ENCODE data around the gene DESI1. TPM values are rescaled to one million over a fixed set of nuclear protein-coding genes. Genes with fewer than 3 reads are reported as not detected.
"Not testable (repeated sequence)": the region's sequence is repeated elsewhere in the genome, so short reads cannot be mapped to it uniquely, and the experiment has no call there.

DESI1 gene
- total RNA-seq, 1 experiment from 2014 or later: 38.2 TPM

GRCh38 chr22:41631615-41632014 lies 10.8 kb upstream of the DESI1 start:
- CTCF ChIA-PET; H3K36me3 ChIP-seq (ENCODE audit: control insufficient read depth, insufficient read depth, low read length); H3K9me3 ChIP-seq; POLR2A ChIA-PET; H3K4me3 Mint-ChIP-seq (ENCODE audit: unreplicated experiment); H3K4me1 Mint-ChIP-seq (ENCODE audit: low read depth, unreplicated experiment); H3K27me3 ChIP-seq (replicated peaks; ENCODE audit: control insufficient read depth, insufficient read depth, low read length); intact Hi-C loops (cut with micrococcal nuclease; ENCODE audit: unreplicated experiment); H3K4me3 ChIP-seq (ENCODE audit: low read depth, low read length); H3K4me1 ChIP-seq; H3K9me3 Mint-ChIP-seq (ENCODE audit: unreplicated experiment); DNase-seq; BruUV-seq (replicated peaks); H3K27me3 Mint-ChIP-seq (ENCODE audit: insufficient read depth, unreplicated experiment); H3K27ac Mint-ChIP-seq (ENCODE audit: unreplicated experiment): not testable (repeated sequence)
- peaks cover 92% of the 10 kb centered on the region for H3K36me3 Mint-ChIP-seq (ENCODE audit: insufficient read depth, unreplicated experiment)

GRCh38 chr22:41631115-41631514 lies 10.3 kb upstream of the DESI1 start:
- H3K4me1 ChIP-seq; H3K27me3 Mint-ChIP-seq (ENCODE audit: insufficient read depth, unreplicated experiment); POLR2A ChIA-PET; H3K4me3 Mint-ChIP-seq (ENCODE audit: unreplicated experiment); BruUV-seq (replicated peaks); H3K27ac Mint-ChIP-seq (ENCODE audit: unreplicated experiment); H3K36me3 ChIP-seq (ENCODE audit: control insufficient read depth, insufficient read depth, low read length); H3K9me3 Mint-ChIP-seq (ENCODE audit: unreplicated experiment); intact Hi-C loops (cut with micrococcal nuclease; ENCODE audit: unreplicated experiment); DNase-seq; H3K9me3 ChIP-seq; H3K4me1 Mint-ChIP-seq (ENCODE audit: low read depth, unreplicated experiment); H3K4me3 ChIP-seq (ENCODE audit: low read depth, low read length); CTCF ChIA-PET; H3K27me3 ChIP-seq (replicated peaks; ENCODE audit: control insufficient read depth, insufficient read depth, low read length): not testable (repeated sequence)
- H3K36me3 Mint-ChIP-seq (ENCODE audit: insufficient read depth, unreplicated experiment): peaks cover 90% of the 10 kb centered on the region

GRCh38 chr22:41625577-41625976 lies 4.7 kb upstream of the DESI1 start:
- peaks cover 3% of the 10 kb centered on the region; the same call in 1 of the 2 replicates for H3K4me1 ChIP-seq
- H3K27me3 ChIP-seq (replicated peaks; ENCODE audit: control insufficient read depth, insufficient read depth, low read length): no peaks in the 10 kb centered on the region
- H3K9me3 Mint-ChIP-seq (ENCODE audit: unreplicated experiment): no peaks in the 10 kb centered on the region
- H3K36me3 Mint-ChIP-seq (ENCODE audit: insufficient read depth, unreplicated experiment): peaks cover 98% of the 10 kb centered on the region
- POLR2A ChIA-PET: interaction anchor here (0.6 kb wide), 1 partner anchor 36 kb away, joined by 3 read pairs; the partner anchor contains the start of gene PMM1
- no peaks in the 10 kb centered on the region for H3K27me3 Mint-ChIP-seq (ENCODE audit: insufficient read depth, unreplicated experiment)
- no TSS peak for BruUV-seq (replicated peaks)
- H3K4me3 ChIP-seq (ENCODE audit: low read depth, low read length): no peak overlapping the region
- intact Hi-C loops (cut with micrococcal nuclease; ENCODE audit: unreplicated experiment): no loop called here
- no peak overlapping the region for H3K4me3 Mint-ChIP-seq (ENCODE audit: unreplicated experiment)
- no peak for TF ChIP-seq CTCF (IDR thresholded peaks at IDR 0.05; ENCODE audit: insufficient read depth in 1 of 2, low read depth in 1 of 2, low read length in 1 of 2, severe bottlenecking in 1 of 2, unreplicated experiment in 1 of 2)
- no peak overlapping the region for H3K27ac Mint-ChIP-seq (ENCODE audit: unreplicated experiment)
- no peak for DNase-seq
- H3K9me3 ChIP-seq: no peaks in the 10 kb centered on the region
- peaks cover 1% of the 10 kb centered on the region for H3K36me3 ChIP-seq (ENCODE audit: control insufficient read depth, insufficient read depth, low read length)
- CTCF ChIA-PET: no interaction called here
- H3K4me1 Mint-ChIP-seq (ENCODE audit: low read depth, unreplicated experiment): no peaks in the 10 kb centered on the region

- H3K27me3 ChIP-seq (replicated peaks; ENCODE audit: control insufficient read depth, insufficient read depth, low read length): no peaks in the 10 kb centered on the region
- no peaks in the 10 kb centered on the region for H3K9me3 Mint-ChIP-seq (ENCODE audit: unreplicated experiment)
- DNase-seq: no peak
- ChIA-PET CTCF (interaction anchor here (0.6 kb wide), 1 partner anchor 69 kb away, joined by 3 read pairs; no protein-coding TSS in a partner anchor), POLR2A (interaction anchor here (0.7 to 2.0 kb wide), 7 partner anchors 32 to 347 kb away, joined by 3 to 27 read pairs (median 4); partner anchors contain the start of genes ACO2, PHF5A, PMM1 and SEPTIN3)
- peak overlapping the region; percentile 98 for H3K4me3 ChIP-seq (ENCODE audit: low read depth, low read length)
- peaks cover 69% of the 10 kb centered on the region for H3K36me3 Mint-ChIP-seq (ENCODE audit: insufficient read depth, unreplicated experiment)
- peaks cover 17% of the 10 kb centered on the region for H3K4me1 ChIP-seq
- no peaks in the 10 kb centered on the region for H3K9me3 ChIP-seq
- no peaks in the 10 kb centered on the region for H3K4me1 Mint-ChIP-seq (ENCODE audit: low read depth, unreplicated experiment)
- no TSS peak for BruUV-seq (replicated peaks)
- peak overlapping the region; percentile 90 for H3K4me3 Mint-ChIP-seq (ENCODE audit: unreplicated experiment)
- intact Hi-C loops (cut with micrococcal nuclease; ENCODE audit: unreplicated experiment): loop anchor here (1.0 kb wide), 1 partner anchor 32 kb away; no protein-coding TSS in a partner anchor
- H3K27me3 Mint-ChIP-seq (ENCODE audit: insufficient read depth, unreplicated experiment): no peaks in the 10 kb centered on the region
- TF ChIP-seq CTCF (IDR thresholded peaks at IDR 0.05; ENCODE audit: insufficient read depth in 1 of 2, low read depth in 1 of 2, low read length in 1 of 2, severe bottlenecking in 1 of 2, unreplicated experiment in 1 of 2): no peak
- peak overlapping the region; percentile 98 for H3K27ac Mint-ChIP-seq (ENCODE audit: unreplicated experiment)
- no peaks in the 10 kb centered on the region for H3K36me3 ChIP-seq (ENCODE audit: control insufficient read depth, insufficient read depth, low read length)
Measured at GRCh38 chr22:41621911-41622179, 1.0 kb upstream of the DESI1 start.
